Measurements from ENCODE around the gene FSTL1.
A peak's percentile ranks its signal among the peaks of the same experiment; 100 is the strongest.

Gene FSTL1

DNA sequence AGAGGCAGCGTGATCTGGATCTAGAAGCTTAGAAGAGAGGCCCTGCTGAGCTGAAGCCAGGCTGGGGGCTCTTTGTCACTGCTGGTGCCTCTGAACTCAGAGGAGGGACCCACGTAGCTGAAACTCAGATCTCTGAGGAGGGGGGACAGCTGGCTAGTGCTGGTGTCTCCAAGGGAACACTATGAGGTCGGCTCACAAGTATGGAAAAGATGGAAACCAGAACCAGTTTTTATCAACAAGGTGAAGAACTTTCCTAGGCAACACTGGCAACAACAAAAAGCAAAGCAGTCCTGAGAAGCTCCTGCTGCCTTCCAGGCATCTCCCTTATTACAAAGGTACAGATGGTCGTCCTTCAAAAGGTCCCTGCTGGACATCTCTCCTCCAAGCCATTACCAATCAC lies 27.0 kb upstream of the FSTL1 start:
- no peaks in the 10 kb centered on the region for H3K27me3 ChIP-seq (ENCODE audit: control insufficient read depth in 3 of 3, insufficient read depth in 3 of 3, low read depth in 1 of 3, low read length in 3 of 3)
- H2BK12ac ChIP-seq (ENCODE audit: low read length), result no peak overlapping the region
- no peak overlapping the region for H3K4me3 ChIP-seq (ENCODE audit: low read length in 2 of 2)
- no peak overlapping the region for H2AK5ac ChIP-seq (ENCODE audit: low read depth, low read length)
- no peaks in the 10 kb centered on the region for H3K79me1 ChIP-seq (ENCODE audit: low read depth, low read length)
- no peaks in the 10 kb centered on the region for H3K36me3 ChIP-seq (replicated peaks in 1 of 2; ENCODE audit: control insufficient read depth in 2 of 2, insufficient read depth in 2 of 2, low read length in 2 of 2)
- H3K4ac ChIP-seq (ENCODE audit: low read length), result no peak overlapping the region
- H3K14ac ChIP-seq (ENCODE audit: low read length), result no peak overlapping the region
- H3K9ac ChIP-seq (ENCODE audit: low read depth, low read length, poor library complexity), result no peak overlapping the region
- no peak overlapping the region for H2BK15ac ChIP-seq (ENCODE audit: low read length)
- no peak overlapping the region for H3K23ac ChIP-seq (ENCODE audit: low read depth, low read length, poor library complexity)
- H2AFZ ChIP-seq (ENCODE audit: low read length), result peak overlapping the region; percentile 35
- no peak overlapping the region for H2BK5ac ChIP-seq (ENCODE audit: low read length)
- no peak for DNase-seq (ENCODE audit: low spot score)
- H4K8ac ChIP-seq (ENCODE audit: low read depth, low read length), result no peak overlapping the region
- H3K18ac ChIP-seq (ENCODE audit: low read length), result no peak overlapping the region
- H3K4me1 ChIP-seq (ENCODE audit: control insufficient read depth in 2 of 2, insufficient read depth in 1 of 2, low read depth in 1 of 2, low read length in 2 of 2), result peaks cover 0 to 3% of the 10 kb centered on the region in 2 donors
- no peak overlapping the region for H3K27ac ChIP-seq (replicated peaks; ENCODE audit: low read length)
- H2BK120ac ChIP-seq (ENCODE audit: low read depth, low read length), result no peak overlapping the region
- WGBS, 2 donors (ENCODE audit: extremely low coverage in 2 of 2, insufficient read length in 2 of 2, insufficient replicate concordance in 1 of 2), result no CpG with 5 or more reads among the region's 4 CpGs
- no peaks in the 10 kb centered on the region for H3K9me3 ChIP-seq (replicated peaks in 1 of 2; ENCODE audit: control insufficient read depth in 2 of 2, insufficient read depth in 1 of 2, low read depth in 1 of 2, low read length in 2 of 2)
- no peak overlapping the region for H3K4me2 ChIP-seq (ENCODE audit: insufficient read depth, low read length, poor library complexity, severe bottlenecking)
- H4K91ac ChIP-seq (ENCODE audit: low read depth, low read length, poor library complexity), result no peak overlapping the region

DNA sequence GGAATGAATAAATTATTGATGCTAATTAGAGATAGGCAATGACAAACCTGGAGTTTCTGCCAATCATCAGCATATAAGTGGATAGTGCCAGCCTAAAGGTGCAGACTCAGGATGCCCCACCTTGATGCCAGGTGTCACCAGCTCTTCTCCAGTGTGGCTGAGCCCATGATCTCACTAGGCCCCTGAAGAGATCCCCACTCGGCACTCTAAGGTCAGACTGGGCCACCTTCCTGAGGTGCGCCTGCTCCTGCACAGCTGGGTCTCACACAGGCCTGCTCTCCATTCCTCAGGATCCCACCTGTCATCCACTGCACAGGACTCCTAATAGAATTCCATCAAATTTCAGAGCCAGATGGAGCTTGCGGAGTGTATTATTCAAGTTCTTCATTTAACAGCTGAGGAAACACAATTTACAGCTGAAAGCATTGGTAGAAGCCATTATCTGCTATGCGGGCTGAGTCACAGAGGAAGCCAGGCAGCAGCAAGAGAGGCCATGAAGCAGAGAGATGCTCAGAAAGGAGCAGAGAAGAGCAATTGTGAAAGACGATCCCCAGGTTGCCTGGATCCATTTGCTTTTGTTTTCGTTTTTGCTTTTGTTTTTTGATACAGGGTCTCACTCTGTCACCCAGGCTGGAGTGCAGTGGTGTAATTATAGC lies 25.1 kb upstream of the FSTL1 start:
- no peaks in the 10 kb centered on the region for H3K9me3 ChIP-seq (replicated peaks in 1 of 2; ENCODE audit: control insufficient read depth in 2 of 2, insufficient read depth in 1 of 2, low read depth in 1 of 2, low read length in 2 of 2)
- H2BK5ac ChIP-seq (ENCODE audit: low read length), result no peak overlapping the region
- H3K4me3 ChIP-seq (ENCODE audit: low read length in 2 of 2), result no peak overlapping the region
- H3K9ac ChIP-seq (ENCODE audit: low read depth, low read length, poor library complexity), result no peak overlapping the region
- no peak overlapping the region for H3K23ac ChIP-seq (ENCODE audit: low read depth, low read length, poor library complexity)
- no peak overlapping the region for H4K91ac ChIP-seq (ENCODE audit: low read depth, low read length, poor library complexity)
- H3K18ac ChIP-seq (ENCODE audit: low read length), result no peak overlapping the region
- no peak overlapping the region for H2BK120ac ChIP-seq (ENCODE audit: low read depth, low read length)
- H2BK12ac ChIP-seq (ENCODE audit: low read length), result no peak overlapping the region
- no peaks in the 10 kb centered on the region for H3K27me3 ChIP-seq (ENCODE audit: control insufficient read depth in 3 of 3, insufficient read depth in 3 of 3, low read depth in 1 of 3, low read length in 3 of 3)
- no peak overlapping the region for H3K4me2 ChIP-seq (ENCODE audit: insufficient read depth, low read length, poor library complexity, severe bottlenecking)
- no peak overlapping the region for H2AK5ac ChIP-seq (ENCODE audit: low read depth, low read length)
- H2AFZ ChIP-seq (ENCODE audit: low read length), result no peak overlapping the region
- no peaks in the 10 kb centered on the region for H3K36me3 ChIP-seq (replicated peaks in 1 of 2; ENCODE audit: control insufficient read depth in 2 of 2, insufficient read depth in 2 of 2, low read length in 2 of 2)
- no CpG with 5 or more reads among the region's 6 CpGs for WGBS, 2 donors (ENCODE audit: extremely low coverage in 2 of 2, insufficient read length in 2 of 2, insufficient replicate concordance in 1 of 2)
- H3K4me1 ChIP-seq (ENCODE audit: control insufficient read depth in 2 of 2, insufficient read depth in 1 of 2, low read depth in 1 of 2, low read length in 2 of 2), result peaks cover 0 to 3% of the 10 kb centered on the region in 2 donors
- no peak overlapping the region for H4K8ac ChIP-seq (ENCODE audit: low read depth, low read length)
- H3K14ac ChIP-seq (ENCODE audit: low read length), result no peak overlapping the region
- no peak overlapping the region for H3K27ac ChIP-seq (replicated peaks; ENCODE audit: low read length)
- DNase-seq (ENCODE audit: low spot score), result no peak
- H2BK15ac ChIP-seq (ENCODE audit: low read length), result no peak overlapping the region
- H3K79me1 ChIP-seq (ENCODE audit: low read depth, low read length), result no peaks in the 10 kb centered on the region
- no peak overlapping the region for H3K4ac ChIP-seq (ENCODE audit: low read length)

DNA sequence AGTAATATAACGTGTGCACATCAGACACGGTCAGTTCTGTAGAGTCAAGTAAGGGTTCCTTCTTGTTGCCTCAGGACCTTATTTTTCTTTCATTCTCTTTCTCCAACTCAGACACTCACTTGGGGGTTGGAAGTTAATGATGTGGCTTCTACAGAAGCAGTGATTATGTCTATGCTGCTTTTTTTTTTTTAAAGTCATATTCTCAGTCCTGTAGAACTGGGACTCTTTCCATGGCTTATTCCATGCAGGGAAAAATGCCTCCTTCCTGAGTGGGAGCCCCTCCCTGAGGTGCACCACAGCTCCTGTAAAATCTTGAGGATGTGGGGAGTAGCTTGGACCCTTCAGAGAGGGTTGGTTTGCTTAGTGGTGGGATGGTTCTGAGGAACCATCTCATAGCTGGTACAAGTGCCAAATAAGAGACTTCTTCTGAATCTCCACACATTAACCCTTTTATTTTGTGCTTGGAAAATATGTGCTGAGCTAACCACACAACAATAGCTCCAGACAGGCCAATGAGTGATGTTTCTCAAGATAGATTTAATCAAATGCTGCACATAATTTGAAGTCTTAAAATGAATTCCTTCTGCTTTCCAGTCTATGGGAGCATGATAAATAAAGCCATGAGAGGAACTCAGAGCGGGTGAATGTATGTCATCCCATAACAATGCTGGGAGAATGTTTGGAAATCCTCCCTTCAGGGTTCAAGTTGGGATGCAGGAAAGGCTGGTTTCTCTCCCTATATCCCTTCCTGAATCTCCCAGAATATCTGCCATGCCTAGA lies 23.3 kb upstream of the FSTL1 start:
- no peaks in the 10 kb centered on the region for H3K9me3 ChIP-seq (replicated peaks in 1 of 2; ENCODE audit: control insufficient read depth in 2 of 2, insufficient read depth in 1 of 2, low read depth in 1 of 2, low read length in 2 of 2)
- no peak overlapping the region for H3K9ac ChIP-seq (ENCODE audit: low read depth, low read length, poor library complexity)
- no peak overlapping the region for H4K91ac ChIP-seq (ENCODE audit: low read depth, low read length, poor library complexity)
- H3K18ac ChIP-seq (ENCODE audit: low read length), result no peak overlapping the region
- H2AK5ac ChIP-seq (ENCODE audit: low read depth, low read length), result no peak overlapping the region
- no peak overlapping the region for H2BK5ac ChIP-seq (ENCODE audit: low read length)
- H4K8ac ChIP-seq (ENCODE audit: low read depth, low read length), result no peak overlapping the region
- H3K36me3 ChIP-seq (replicated peaks in 1 of 2; ENCODE audit: control insufficient read depth in 2 of 2, insufficient read depth in 2 of 2, low read length in 2 of 2), result no peaks in the 10 kb centered on the region
- no peaks in the 10 kb centered on the region for H3K27me3 ChIP-seq (ENCODE audit: control insufficient read depth in 3 of 3, insufficient read depth in 3 of 3, low read depth in 1 of 3, low read length in 3 of 3)
- H2BK12ac ChIP-seq (ENCODE audit: low read length), result no peak overlapping the region
- H3K14ac ChIP-seq (ENCODE audit: low read length), result no peak overlapping the region
- no peak for DNase-seq (ENCODE audit: low spot score)
- no peak overlapping the region for H3K23ac ChIP-seq (ENCODE audit: low read depth, low read length, poor library complexity)
- no peak overlapping the region for H3K27ac ChIP-seq (replicated peaks; ENCODE audit: low read length)
- no peak overlapping the region for H3K4me3 ChIP-seq (ENCODE audit: low read length in 2 of 2)
- no peak overlapping the region for H3K4ac ChIP-seq (ENCODE audit: low read length)
- H3K4me2 ChIP-seq (ENCODE audit: insufficient read depth, low read length, poor library complexity, severe bottlenecking), result no peak overlapping the region
- H2BK120ac ChIP-seq (ENCODE audit: low read depth, low read length), result no peak overlapping the region
- H3K79me1 ChIP-seq (ENCODE audit: low read depth, low read length), result no peaks in the 10 kb centered on the region
- no CpG with 5 or more reads among the region's 3 CpGs for WGBS, 2 donors (ENCODE audit: extremely low coverage in 2 of 2, insufficient read length in 2 of 2, insufficient replicate concordance in 1 of 2)
- H2BK15ac ChIP-seq (ENCODE audit: low read length), result no peak overlapping the region
- H2AFZ ChIP-seq (ENCODE audit: low read length), result no peak overlapping the region
- peaks cover 2 to 3% of the 10 kb centered on the region in 2 donors for H3K4me1 ChIP-seq (ENCODE audit: control insufficient read depth in 2 of 2, insufficient read depth in 1 of 2, low read depth in 1 of 2, low read length in 2 of 2)

DNA sequence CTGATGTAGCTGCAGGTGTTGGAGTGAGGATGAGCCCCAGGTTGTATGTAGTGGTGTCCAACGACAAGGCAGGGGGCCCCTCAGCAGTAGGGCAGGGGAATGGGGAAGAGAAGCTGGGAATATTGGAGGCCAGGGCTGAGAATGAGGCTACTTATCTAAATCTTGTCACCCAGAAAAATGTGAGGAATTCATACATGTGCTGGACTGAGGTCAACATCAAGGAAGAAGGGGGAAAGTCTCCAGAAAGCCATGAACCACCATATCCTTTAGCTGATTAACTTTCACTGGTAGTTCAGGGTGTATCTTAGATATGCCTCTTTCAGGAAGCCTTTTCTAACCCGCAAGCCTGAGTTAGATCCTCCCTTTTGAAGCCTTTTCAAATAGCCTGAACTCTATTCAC lies 22.6 kb upstream of the FSTL1 start:
- no peak overlapping the region for H2BK12ac ChIP-seq (ENCODE audit: low read length)
- no peak overlapping the region for H3K23ac ChIP-seq (ENCODE audit: low read depth, low read length, poor library complexity)
- H3K18ac ChIP-seq (ENCODE audit: low read length), result no peak overlapping the region
- no peak overlapping the region for H2AK5ac ChIP-seq (ENCODE audit: low read depth, low read length)
- H4K91ac ChIP-seq (ENCODE audit: low read depth, low read length, poor library complexity), result no peak overlapping the region
- H2BK15ac ChIP-seq (ENCODE audit: low read length), result no peak overlapping the region
- no peaks in the 10 kb centered on the region for H3K36me3 ChIP-seq (replicated peaks in 1 of 2; ENCODE audit: control insufficient read depth in 2 of 2, insufficient read depth in 2 of 2, low read length in 2 of 2)
- H3K27ac ChIP-seq (replicated peaks; ENCODE audit: low read length), result no peak overlapping the region
- no peaks in the 10 kb centered on the region for H3K9me3 ChIP-seq (replicated peaks in 1 of 2; ENCODE audit: control insufficient read depth in 2 of 2, insufficient read depth in 1 of 2, low read depth in 1 of 2, low read length in 2 of 2)
- no peak overlapping the region for H3K4me3 ChIP-seq (ENCODE audit: low read length in 2 of 2)
- no peaks in the 10 kb centered on the region for H3K27me3 ChIP-seq (ENCODE audit: control insufficient read depth in 3 of 3, insufficient read depth in 3 of 3, low read depth in 1 of 3, low read length in 3 of 3)
- no peak for DNase-seq (ENCODE audit: low spot score)
- no peak overlapping the region for H2BK5ac ChIP-seq (ENCODE audit: low read length)
- no peaks in the 10 kb centered on the region for H3K79me1 ChIP-seq (ENCODE audit: low read depth, low read length)
- no peak overlapping the region for H3K4me2 ChIP-seq (ENCODE audit: insufficient read depth, low read length, poor library complexity, severe bottlenecking)
- no peak overlapping the region for H2AFZ ChIP-seq (ENCODE audit: low read length)
- no peak overlapping the region for H2BK120ac ChIP-seq (ENCODE audit: low read depth, low read length)
- WGBS, 2 donors (ENCODE audit: extremely low coverage in 2 of 2, insufficient read length in 2 of 2, insufficient replicate concordance in 1 of 2), result no CpG with 5 or more reads among the region's 2 CpGs
- H4K8ac ChIP-seq (ENCODE audit: low read depth, low read length), result no peak overlapping the region
- H3K9ac ChIP-seq (ENCODE audit: low read depth, low read length, poor library complexity), result no peak overlapping the region
- peaks cover 2 to 3% of the 10 kb centered on the region in 2 donors for H3K4me1 ChIP-seq (ENCODE audit: control insufficient read depth in 2 of 2, insufficient read depth in 1 of 2, low read depth in 1 of 2, low read length in 2 of 2)
- no peak overlapping the region for H3K14ac ChIP-seq (ENCODE audit: low read length)
- H3K4ac ChIP-seq (ENCODE audit: low read length), result no peak overlapping the region
